ENCODE measurements around the gene ODAD4. TPM values are rescaled to one million over a fixed set of nuclear protein-coding genes. Genes with fewer than 3 reads are reported as not detected.
A peak's percentile ranks its signal among the peaks of the same experiment; 100 is the strongest.

Gene ODAD4
- total RNA-seq, 2 experiments from 2014 or later: 2.2 to 2.7 TPM

DNA sequence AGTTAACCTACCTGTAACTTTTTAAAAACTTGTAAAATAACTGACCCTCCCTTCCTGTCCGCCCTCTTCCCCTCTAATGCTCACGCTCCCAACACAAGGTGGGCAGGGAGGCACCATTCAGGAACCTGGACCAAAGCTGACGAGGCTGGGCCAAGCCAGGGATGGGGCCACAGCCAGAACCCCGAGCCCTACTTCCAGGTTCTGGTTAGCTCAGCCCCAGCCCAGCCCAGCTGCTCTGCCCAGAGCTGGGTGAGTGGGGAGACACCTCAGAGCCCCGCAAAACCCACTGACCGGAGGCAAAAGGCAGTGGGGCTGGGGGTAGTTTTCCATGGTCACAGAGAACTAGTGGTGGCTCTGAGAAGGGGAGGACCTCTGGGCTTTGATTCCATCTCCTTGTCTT, 43.6 kb downstream of the ODAD4 start:
- CTCF ChIA-PET: no interaction called here
- peak overlapping the region; percentile 14 for H3K27ac Mint-ChIP-seq
- POLR2A ChIA-PET: no interaction called here
- H3K9me3 ChIP-seq (ENCODE audit: control insufficient read depth in 1 of 2, insufficient read depth in 1 of 2, low read length in 2 of 2): no peaks in the 10 kb centered on the region
- H3K4me1 ChIP-seq (ENCODE audit: insufficient read depth, low read length): peaks cover 10% of the 10 kb centered on the region
- peaks cover 77% of the 10 kb centered on the region for H3K36me3 ChIP-seq (ENCODE audit: insufficient read depth, low read length)
- intact Hi-C loops (cut with DNase I, micrococcal nuclease): no loop called here
- peaks cover 82% of the 10 kb centered on the region for H3K36me3 Mint-ChIP-seq (ENCODE audit: low read depth)
- TF ChIP-seq, protein P1, sequence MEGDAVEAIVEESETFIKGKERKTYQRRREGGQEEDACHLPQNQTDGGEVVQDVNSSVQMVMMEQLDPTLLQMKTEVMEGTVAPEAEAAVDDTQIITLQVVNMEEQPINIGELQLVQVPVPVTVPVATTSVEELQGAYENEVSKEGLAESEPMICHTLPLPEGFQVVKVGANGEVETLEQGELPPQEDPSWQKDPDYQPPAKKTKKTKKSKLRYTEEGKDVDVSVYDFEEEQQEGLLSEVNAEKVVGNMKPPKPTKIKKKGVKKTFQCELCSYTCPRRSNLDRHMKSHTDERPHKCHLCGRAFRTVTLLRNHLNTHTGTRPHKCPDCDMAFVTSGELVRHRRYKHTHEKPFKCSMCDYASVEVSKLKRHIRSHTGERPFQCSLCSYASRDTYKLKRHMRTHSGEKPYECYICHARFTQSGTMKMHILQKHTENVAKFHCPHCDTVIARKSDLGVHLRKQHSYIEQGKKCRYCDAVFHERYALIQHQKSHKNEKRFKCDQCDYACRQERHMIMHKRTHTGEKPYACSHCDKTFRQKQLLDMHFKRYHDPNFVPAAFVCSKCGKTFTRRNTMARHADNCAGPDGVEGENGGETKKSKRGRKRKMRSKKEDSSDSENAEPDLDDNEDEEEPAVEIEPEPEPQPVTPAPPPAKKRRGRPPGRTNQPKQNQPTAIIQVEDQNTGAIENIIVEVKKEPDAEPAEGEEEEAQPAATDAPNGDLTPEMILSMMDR (IDR thresholded peaks at IDR 0.05): no peak
- no peak overlapping the region for H3K27ac ChIP-seq (ENCODE audit: low read depth in 1 of 2, low read length in 2 of 2)
- no peak for ATAC-seq (ENCODE audit: poor library complexity)
- no peaks in the 10 kb centered on the region for H3K27me3 ChIP-seq (ENCODE audit: control insufficient read depth in 1 of 2, insufficient read depth in 2 of 2, low read length in 2 of 2)
- no peak overlapping the region for H3K4me3 ChIP-seq (ENCODE audit: low read length)
- H3K4me1 Mint-ChIP-seq (ENCODE audit: low read depth): peaks cover 20% of the 10 kb centered on the region
- H3K9me3 Mint-ChIP-seq: no peaks in the 10 kb centered on the region
- no peak for DNase-seq
- no peaks in the 10 kb centered on the region for H3K27me3 Mint-ChIP-seq
- H3K4me3 Mint-ChIP-seq: no peak overlapping the region

GRCh38 chr17:41974658-41975057, 44.2 kb downstream of the ODAD4 start:
- no peaks in the 10 kb centered on the region for H3K9me3 ChIP-seq (ENCODE audit: control insufficient read depth in 1 of 2, insufficient read depth in 1 of 2, low read length in 2 of 2)
- Mint-ChIP-seq H3K27ac (peak overlapping the region; percentile 14), H3K4me1 (ENCODE audit: low read depth) (peaks cover 14% of the 10 kb centered on the region), H3K36me3 (ENCODE audit: low read depth) (peaks cover 78% of the 10 kb centered on the region), H3K4me3 (no peak overlapping the region), H3K9me3 (no peaks in the 10 kb centered on the region), H3K27me3 (no peaks in the 10 kb centered on the region)
- no peaks in the 10 kb centered on the region for H3K27me3 ChIP-seq (ENCODE audit: control insufficient read depth in 1 of 2, insufficient read depth in 2 of 2, low read length in 2 of 2)
- no peak overlapping the region for H3K4me3 ChIP-seq (ENCODE audit: low read length)
- H3K4me1 ChIP-seq (ENCODE audit: insufficient read depth, low read length): peaks cover 10% of the 10 kb centered on the region
- peaks cover 75% of the 10 kb centered on the region for H3K36me3 ChIP-seq (ENCODE audit: insufficient read depth, low read length)
- DNase-seq (no peak), ATAC-seq (ENCODE audit: poor library complexity) (no peak)
- TF ChIP-seq, protein P1 (IDR thresholded peaks at IDR 0.05): no peak
- intact Hi-C loops (cut with DNase I, micrococcal nuclease): no loop called here
- POLR2A ChIA-PET: no interaction called here
- CTCF ChIA-PET: no interaction called here
- no peak overlapping the region for H3K27ac ChIP-seq (ENCODE audit: low read depth in 1 of 2, low read length in 2 of 2)

- peaks cover 7% of the 10 kb centered on the region for H3K4me1 ChIP-seq (ENCODE audit: insufficient read depth, low read length)
- ChIA-PET POLR2A (interaction anchor here (0.9 kb wide), 1 partner anchor 9 kb away, joined by 3 read pairs; the partner anchor contains the start of gene CNP), CTCF (no interaction called here)
- DNase-seq (no peak), ATAC-seq (ENCODE audit: poor library complexity) (no peak)
- H3K27me3 ChIP-seq (ENCODE audit: control insufficient read depth in 1 of 2, insufficient read depth in 2 of 2, low read length in 2 of 2): no peaks in the 10 kb centered on the region
- no peak overlapping the region for H3K27ac ChIP-seq (ENCODE audit: low read depth in 1 of 2, low read length in 2 of 2)
- peaks cover 12% of the 10 kb centered on the region for H3K4me1 Mint-ChIP-seq (ENCODE audit: low read depth)
- peaks cover 77% of the 10 kb centered on the region for H3K36me3 ChIP-seq (ENCODE audit: insufficient read depth, low read length)
- no peak overlapping the region for H3K27ac Mint-ChIP-seq
- H3K9me3 Mint-ChIP-seq: no peaks in the 10 kb centered on the region
- H3K9me3 ChIP-seq (ENCODE audit: control insufficient read depth in 1 of 2, insufficient read depth in 1 of 2, low read length in 2 of 2): no peaks in the 10 kb centered on the region
- H3K36me3 Mint-ChIP-seq (ENCODE audit: low read depth): peaks cover 83% of the 10 kb centered on the region
- intact Hi-C loops (cut with DNase I, micrococcal nuclease): no loop called here
- no peak overlapping the region for H3K4me3 Mint-ChIP-seq
- H3K4me3 ChIP-seq (ENCODE audit: low read length): no peak overlapping the region
- TF ChIP-seq, protein P1 (IDR thresholded peaks at IDR 0.05): no peak
- H3K27me3 Mint-ChIP-seq: no peaks in the 10 kb centered on the region
These were observed 45.0 kb downstream of the ODAD4 start for GRCh38 chr17:41975099-41976083.

Data from CD4-positive, alpha-beta T cell (primary cell).